OCI-LY1 (cell line): Measurements from ENCODE around the gene MYL6B.

ENCODE experiments used
- CTCF ChIP-seq: fragments of 200-600 bp; sonication (generic), shearing (Covaris generic); IDR thresholded peaks from 2 replicates; pipeline ENCODE4 v1.5.1; 2017; ENCODE audit warnings: mild to moderate bottlenecking, antibody characterized with exemption, low read length, moderate library complexity, mixed read lengths
- EZH2 ChIP-seq: fragments of 200-600 bp; sonication (generic), shearing (Covaris generic); IDR thresholded peaks from 2 replicates; pipeline ENCODE4 v1.8.0; 2017; ENCODE audit warnings: borderline replicate concordance, mixed run types, mild to moderate bottlenecking, antibody characterized with exemption, low read length, moderate library complexity, mixed read lengths

- no peak for TF ChIP-seq CTCF
- no peak for TF ChIP-seq EZH2
These were observed 16.9 kb downstream of the MYL6B start for GRCh38 chr12:56169229-56169759.
